Duodenal mucosa (tissue), 2 donors: ENCODE measurements around the gene AQP6.
A peak's percentile ranks its signal among the peaks of the same experiment; 100 is the strongest.

Source experiments
- H3K27ac ChIP-seq: one replicate; pipeline ENCODE4 v1.7.0; 2013; ENCODE audit warnings: low read depth, low read length
- H3K27me3 ChIP-seq, 2 donors: one replicate each; pipeline ENCODE4 v1.7.0; 2013; ENCODE audit warnings: low read length in 2 of 2, control low read depth in 1 of 2; ENCODE audit not compliant: insufficient read depth in 2 of 2, control insufficient read depth in 1 of 2
- H3K36me3 ChIP-seq, 2 donors: one replicate each; pipeline ENCODE4 v1.7.0; 2013; ENCODE audit warnings: low read length in 2 of 2, control low read depth in 1 of 2; ENCODE audit not compliant: insufficient read depth in 2 of 2, control insufficient read depth in 1 of 2
- H3K4me1 ChIP-seq, 2 donors: one replicate each; pipeline ENCODE4 v1.7.0; 2013; ENCODE audit warnings: low read length in 2 of 2, control low read depth in 1 of 2; ENCODE audit not compliant: insufficient read depth in 2 of 2, control insufficient read depth in 1 of 2
- H3K4me3 ChIP-seq, 2 donors: one replicate each; pipeline ENCODE4 v1.7.0; 2013; ENCODE audit warnings: low read length in 2 of 2, low read depth in 1 of 2
- H3K9ac ChIP-seq, 2 donors: one replicate each; pipeline ENCODE4 v1.7.0; 2013; ENCODE audit warnings: low read length in 2 of 2, low read depth in 1 of 2
- H3K9me3 ChIP-seq, 2 donors: one replicate each; pipeline ENCODE4 v1.7.0; 2013; ENCODE audit warnings: low read length in 2 of 2, control low read depth in 1 of 2; ENCODE audit not compliant: control insufficient read depth in 1 of 2

Gene AQP6

DNA sequence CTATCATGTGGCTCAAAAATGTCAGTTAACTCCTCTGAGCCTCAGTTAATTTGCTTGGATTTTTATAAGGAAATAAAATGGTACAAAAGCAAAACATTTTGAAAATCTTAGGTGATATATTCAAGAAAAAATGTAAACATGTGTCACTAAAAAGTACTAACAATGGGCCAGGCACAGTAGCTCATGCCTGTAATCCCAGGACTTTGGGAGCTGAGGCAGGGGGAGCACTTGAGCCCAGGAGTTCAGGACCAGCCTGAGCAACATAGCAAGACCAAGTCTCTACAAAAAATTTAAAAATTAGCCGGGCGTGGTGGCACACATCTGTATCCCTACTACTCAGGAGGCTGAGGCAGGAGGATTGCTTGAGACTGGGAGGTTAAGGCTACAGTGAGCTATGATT lies 25.7 kb downstream of the AQP6 start:
- Histone ChIP-seq H3K9me3 (no peaks in the 10 kb centered on the region), H3K36me3 (peaks cover 14 to 43% of the 10 kb centered on the region in 2 donors)

DNA sequence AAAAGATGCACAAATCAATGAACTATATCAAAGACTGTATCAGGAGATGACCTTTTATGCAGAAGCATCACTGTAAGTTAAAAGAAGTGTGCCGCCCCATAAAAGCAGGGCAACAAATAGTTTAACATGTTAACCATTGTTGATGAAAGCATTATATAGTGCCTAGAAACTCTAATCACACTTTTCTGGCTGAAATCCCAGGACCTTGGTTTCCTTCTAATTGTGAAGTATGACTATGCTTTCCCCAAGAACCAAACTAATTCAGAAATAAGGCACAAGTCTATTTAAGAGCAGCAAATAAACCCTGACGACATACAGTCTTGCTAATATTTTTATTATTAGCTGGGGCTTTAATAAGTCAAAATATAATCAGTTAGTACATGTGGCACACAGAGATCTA lies 30.8 kb downstream of the AQP6 start:
- Histone ChIP-seq H3K27me3 (no peaks in the 10 kb centered on the region), H3K9ac (no peak overlapping the region), H3K4me1 (no peaks in the 10 kb centered on the region), H3K27ac (no peak overlapping the region), H3K9me3 (no peaks in the 10 kb centered on the region), H3K36me3 (peaks cover 9 to 37% of the 10 kb centered on the region in 2 donors), H3K4me3 (no peak overlapping the region)

More for the DNA sequence above, 25.7 kb downstream of the AQP6 start:
- H3K27me3 ChIP-seq: no peaks in the 10 kb centered on the region
- H3K27ac ChIP-seq: no peak overlapping the region
- no peaks in the 10 kb centered on the region for H3K4me1 ChIP-seq
- H3K4me3 ChIP-seq: no peak overlapping the region
- H3K9ac ChIP-seq: no peak overlapping the region

- Histone ChIP-seq H3K9ac (no peak overlapping the region), H3K36me3 (peaks cover 0 to 28% of the 10 kb centered on the region in 2 donors)
Measured at GRCh38 chr12:50004696-50005095, 31.9 kb downstream of the AQP6 start.

DNA sequence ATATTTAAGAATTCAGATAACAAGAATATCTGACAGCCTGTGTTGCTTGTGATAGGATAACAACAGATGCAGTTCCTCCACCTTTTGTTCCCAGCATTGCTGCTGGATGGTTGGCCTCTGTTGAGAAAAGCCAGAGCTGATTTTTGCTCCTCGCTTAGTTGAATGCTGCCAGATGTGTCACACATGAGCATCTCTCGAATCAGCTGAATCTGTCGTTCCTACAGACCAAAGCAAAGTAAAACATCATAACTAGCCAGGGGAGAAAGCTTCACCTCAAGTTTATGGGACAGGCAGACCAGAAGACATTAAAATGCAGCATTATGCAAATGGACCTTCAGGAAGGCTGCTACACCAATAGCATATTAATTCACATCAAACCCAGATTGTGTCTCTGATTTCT lies 32.4 kb downstream of the AQP6 start:
- Histone ChIP-seq H3K27ac (no peak overlapping the region), H3K4me3 (no peak overlapping the region), H3K9ac (no peak overlapping the region)

More at GRCh38 chr12:50004696-50005095, 31.9 kb downstream of the AQP6 start:
- no peaks in the 10 kb centered on the region for H3K27me3 ChIP-seq
- no peak overlapping the region for H3K4me3 ChIP-seq
- H3K4me1 ChIP-seq: no peaks in the 10 kb centered on the region
- no peak overlapping the region for H3K27ac ChIP-seq
- H3K9me3 ChIP-seq: no peaks in the 10 kb centered on the region

GRCh38 chr12:50006280-50006679 lies 33.5 kb downstream of the AQP6 start:
- Histone ChIP-seq H3K9me3 (no peaks in the 10 kb centered on the region), H3K27me3 (no peaks in the 10 kb centered on the region), H3K4me1 (no peaks in the 10 kb centered on the region), H3K9ac (no peak overlapping the region), H3K4me3 (no peak overlapping the region), H3K27ac (no peak overlapping the region), H3K36me3 (peaks cover 0 to 23% of the 10 kb centered on the region in 2 donors)

More for the DNA sequence above, 32.4 kb downstream of the AQP6 start:
- no peaks in the 10 kb centered on the region for H3K4me1 ChIP-seq
- no peaks in the 10 kb centered on the region for H3K27me3 ChIP-seq
- no peaks in the 10 kb centered on the region for H3K9me3 ChIP-seq
- peaks cover 0 to 28% of the 10 kb centered on the region in 2 donors for H3K36me3 ChIP-seq

- H3K36me3 ChIP-seq: peaks cover 0 to 22% of the 10 kb centered on the region in 2 donors
- H3K27me3 ChIP-seq: no peaks in the 10 kb centered on the region
- no peaks in the 10 kb centered on the region for H3K4me1 ChIP-seq
- H3K9ac ChIP-seq: no peak overlapping the region
- H3K9me3 ChIP-seq: no peaks in the 10 kb centered on the region
- H3K4me3 ChIP-seq: no peak overlapping the region
- H3K27ac ChIP-seq: no peak overlapping the region
Measured at GRCh38 chr12:50006754-50007442, 34.2 kb downstream of the AQP6 start.

DNA sequence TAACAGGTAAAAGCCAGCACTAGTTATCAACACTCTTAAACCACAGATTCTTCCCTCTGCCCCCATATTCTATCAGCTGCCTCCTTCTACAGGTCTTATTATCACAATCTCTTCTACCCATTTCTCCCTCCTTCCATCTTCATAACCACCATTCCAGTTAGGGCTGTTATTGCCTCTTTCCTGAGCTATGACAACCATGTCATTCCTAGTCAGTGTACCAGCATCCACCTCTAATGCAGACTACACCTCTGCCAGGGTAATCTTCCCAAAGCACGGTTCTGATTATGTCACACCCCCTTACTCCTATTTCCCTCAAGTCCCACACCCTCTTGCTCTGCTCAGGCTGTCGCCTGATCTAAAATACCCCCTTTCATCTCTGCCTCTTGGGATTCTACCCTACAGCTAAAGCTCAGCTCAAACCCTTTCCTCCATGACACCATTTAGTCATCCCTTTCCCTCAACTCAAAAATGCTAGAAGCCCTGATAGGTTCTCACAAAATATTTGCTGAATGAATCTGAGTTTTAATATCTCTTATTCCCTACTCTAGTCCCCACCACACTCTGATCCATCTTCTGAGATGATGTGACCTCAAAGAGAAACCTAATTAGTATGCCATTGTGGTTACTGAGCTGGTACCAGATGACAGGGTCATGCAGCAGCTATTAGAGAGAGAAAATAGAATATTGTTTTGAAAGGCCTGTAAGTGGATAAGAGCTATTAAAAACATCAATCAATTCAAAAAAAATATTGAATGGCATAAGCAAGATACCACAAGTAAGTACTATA lies 40.8 kb downstream of the AQP6 start:
- no peak overlapping the region for H3K4me3 ChIP-seq
- peaks cover 0 to 4% of the 10 kb centered on the region in 2 donors for H3K4me1 ChIP-seq
- H3K36me3 ChIP-seq: peaks cover 0 to 11% of the 10 kb centered on the region in 2 donors
- no peaks in the 10 kb centered on the region for H3K9me3 ChIP-seq
- no peak overlapping the region for H3K9ac ChIP-seq
- H3K27me3 ChIP-seq: no peaks in the 10 kb centered on the region
- H3K27ac ChIP-seq: no peak overlapping the region

DNA sequence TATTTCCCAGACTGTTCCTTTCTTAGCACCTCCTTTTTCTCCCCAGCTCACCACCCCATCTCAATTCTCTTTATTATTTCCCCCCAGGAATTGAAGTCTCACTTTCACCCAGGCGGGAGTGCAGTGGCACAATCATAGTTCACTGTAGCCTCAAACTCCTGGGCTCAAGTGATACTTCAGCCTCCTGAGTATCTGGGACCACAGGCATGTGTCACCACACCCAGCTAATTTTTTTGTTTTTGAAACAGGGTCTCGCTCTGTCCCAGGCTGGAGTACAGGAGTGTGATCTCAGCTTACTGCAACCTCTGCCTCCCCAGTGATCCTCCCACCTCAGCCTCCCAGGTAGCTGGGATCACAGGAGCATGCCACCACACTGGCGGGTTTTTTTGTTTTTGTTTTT lies 41.6 kb downstream of the AQP6 start:
- Histone ChIP-seq H3K36me3 (peaks cover 0 to 11% of the 10 kb centered on the region in 2 donors), H3K27me3 (no peaks in the 10 kb centered on the region), H3K9ac (no peak overlapping the region), H3K27ac (no peak overlapping the region), H3K4me1 (peaks cover 0 to 4% of the 10 kb centered on the region in 2 donors), H3K4me3 (no peak overlapping the region), H3K9me3 (no peaks in the 10 kb centered on the region)

GRCh38 chr12:50016501-50017475 lies 44.0 kb downstream of the AQP6 start:
- Histone ChIP-seq H3K9me3 (no peaks in the 10 kb centered on the region), H3K4me1 (peaks cover 0 to 4% of the 10 kb centered on the region in 2 donors), H3K4me3 (no peak overlapping the region), H3K36me3 (peaks cover 0 to 6% of the 10 kb centered on the region in 2 donors), H3K27me3 (no peaks in the 10 kb centered on the region), H3K27ac (peak overlapping the region; percentile 56), H3K9ac (no peak overlapping the region)
